Epithelial cell of proximal tubule (primary cell): ENCODE results near the gene DNM1. TPM values are rescaled to one million over a fixed set of nuclear protein-coding genes. Genes with fewer than 3 reads are reported as not detected.
A peak's percentile ranks its signal among the peaks of the same experiment; 100 is the strongest.
"Not testable (repeated sequence)": the region's sequence is repeated elsewhere in the genome, so short reads cannot be mapped to it uniquely, and the experiment has no call there.

Experiments used
- DNase-seq: peaks from one replicate; pipeline ENCODE4 v3.0.0-alpha.2; 2011; ENCODE audit warnings: low read depth
- H3K4me3 ChIP-seq: 2 replicates; pipeline ENCODE4 v1.5.1; 2011; ENCODE audit warnings: low read depth, mild to moderate bottlenecking, low read length
- total RNA-seq: library from RNA; depleted of rRNA; stranded (reverse); fragments of >200 nt; gene quantifications from 2 replicates; pipeline ENCODE4 v1.2.3, GENCODE V29; 2015
- TF ChIP-seq, protein P1 (sequence below): conservative IDR thresholded peaks from 2 replicates; pipeline ENCODE4 v1.5.1; 2012; ENCODE audit warnings: low read depth, mild to moderate bottlenecking, low read length

DNM1 gene
- total RNA-seq, 1 donor from 2014 or later, result 16.7 TPM

DNA sequence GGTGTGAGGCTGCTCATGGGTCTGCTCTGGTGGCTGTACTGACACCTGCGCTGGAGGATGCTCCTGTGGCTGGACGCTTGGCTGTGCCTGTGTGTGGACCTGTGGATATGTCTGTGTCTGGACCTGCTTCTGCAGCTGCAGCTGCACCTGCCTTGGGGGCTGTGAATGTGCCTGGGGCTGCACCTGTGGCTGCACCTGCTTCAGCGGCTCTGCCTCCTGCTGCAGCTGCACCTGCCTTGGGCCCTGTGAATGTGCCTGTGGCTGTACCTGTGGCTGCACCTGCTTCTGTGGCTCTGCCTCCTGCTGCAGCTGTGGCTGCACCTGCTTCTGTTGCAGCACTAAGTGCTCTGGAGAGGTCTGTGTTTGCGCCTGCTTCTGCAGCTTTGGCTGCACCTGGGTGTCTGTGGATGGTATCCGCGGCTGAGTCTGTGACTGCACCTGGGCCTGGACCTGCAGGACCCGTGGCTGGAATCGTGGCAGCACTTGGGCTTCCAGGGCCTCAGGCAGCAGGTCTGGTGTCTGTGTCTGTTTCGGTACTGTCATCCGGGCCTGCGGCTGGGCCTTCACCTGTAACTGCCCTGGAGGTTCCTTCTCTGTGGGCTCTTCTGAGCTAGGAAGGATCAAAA, 24.3 kb upstream of the DNM1 start:
- no peak for DNase-seq
- H3K4me3 ChIP-seq, result no peak overlapping the region

DNA sequence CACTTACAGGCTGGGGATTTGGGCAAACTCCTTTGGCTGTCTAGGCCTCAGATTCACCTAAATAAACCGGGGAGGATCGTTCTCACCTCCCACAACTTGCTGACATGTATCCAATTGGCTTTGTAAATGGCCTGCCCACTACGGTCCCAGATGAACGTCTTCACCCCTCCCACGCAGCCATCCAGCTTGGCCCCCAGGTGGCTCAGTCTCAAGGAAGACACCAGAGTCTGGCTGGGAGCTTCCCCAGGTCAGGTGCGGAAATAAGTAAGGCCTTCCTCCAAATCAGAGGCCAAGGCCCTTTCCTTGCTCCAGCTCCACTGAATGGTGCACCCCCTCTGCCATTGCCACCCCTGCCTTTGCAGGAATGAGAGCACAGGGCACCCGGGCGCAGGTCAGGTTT, 23.2 kb upstream of the DNM1 start:
- H3K4me3 ChIP-seq, result no peak overlapping the region
- TF ChIP-seq, protein P1, sequence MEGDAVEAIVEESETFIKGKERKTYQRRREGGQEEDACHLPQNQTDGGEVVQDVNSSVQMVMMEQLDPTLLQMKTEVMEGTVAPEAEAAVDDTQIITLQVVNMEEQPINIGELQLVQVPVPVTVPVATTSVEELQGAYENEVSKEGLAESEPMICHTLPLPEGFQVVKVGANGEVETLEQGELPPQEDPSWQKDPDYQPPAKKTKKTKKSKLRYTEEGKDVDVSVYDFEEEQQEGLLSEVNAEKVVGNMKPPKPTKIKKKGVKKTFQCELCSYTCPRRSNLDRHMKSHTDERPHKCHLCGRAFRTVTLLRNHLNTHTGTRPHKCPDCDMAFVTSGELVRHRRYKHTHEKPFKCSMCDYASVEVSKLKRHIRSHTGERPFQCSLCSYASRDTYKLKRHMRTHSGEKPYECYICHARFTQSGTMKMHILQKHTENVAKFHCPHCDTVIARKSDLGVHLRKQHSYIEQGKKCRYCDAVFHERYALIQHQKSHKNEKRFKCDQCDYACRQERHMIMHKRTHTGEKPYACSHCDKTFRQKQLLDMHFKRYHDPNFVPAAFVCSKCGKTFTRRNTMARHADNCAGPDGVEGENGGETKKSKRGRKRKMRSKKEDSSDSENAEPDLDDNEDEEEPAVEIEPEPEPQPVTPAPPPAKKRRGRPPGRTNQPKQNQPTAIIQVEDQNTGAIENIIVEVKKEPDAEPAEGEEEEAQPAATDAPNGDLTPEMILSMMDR, result no peak
- DNase-seq, result no peak

More for the DNA sequence above, 24.3 kb upstream of the DNM1 start:
- TF ChIP-seq, protein P1, result no peak

DNA sequence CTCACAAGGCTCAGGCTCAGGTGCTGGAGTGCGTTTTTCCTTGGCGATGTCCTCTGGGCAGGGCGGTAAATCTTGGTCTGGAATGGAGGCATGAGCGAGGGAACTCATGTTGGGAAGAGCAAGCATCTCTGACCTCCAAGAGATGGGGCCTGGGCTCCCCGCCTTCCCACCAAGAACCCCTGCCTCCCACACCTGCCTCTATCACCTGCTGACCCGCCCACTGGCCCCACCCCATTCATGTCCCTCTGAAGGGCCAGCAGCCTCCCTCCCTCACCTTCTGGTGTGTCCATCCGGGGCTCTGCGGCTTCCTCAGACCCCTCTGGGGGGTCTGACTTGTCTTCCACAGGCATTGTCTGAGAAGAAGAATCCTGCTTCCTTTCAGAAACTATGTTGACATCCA, 22.7 kb upstream of the DNM1 start:
- no peak overlapping the region for H3K4me3 ChIP-seq
- no peak for DNase-seq
- TF ChIP-seq, protein P1, result no peak

DNA sequence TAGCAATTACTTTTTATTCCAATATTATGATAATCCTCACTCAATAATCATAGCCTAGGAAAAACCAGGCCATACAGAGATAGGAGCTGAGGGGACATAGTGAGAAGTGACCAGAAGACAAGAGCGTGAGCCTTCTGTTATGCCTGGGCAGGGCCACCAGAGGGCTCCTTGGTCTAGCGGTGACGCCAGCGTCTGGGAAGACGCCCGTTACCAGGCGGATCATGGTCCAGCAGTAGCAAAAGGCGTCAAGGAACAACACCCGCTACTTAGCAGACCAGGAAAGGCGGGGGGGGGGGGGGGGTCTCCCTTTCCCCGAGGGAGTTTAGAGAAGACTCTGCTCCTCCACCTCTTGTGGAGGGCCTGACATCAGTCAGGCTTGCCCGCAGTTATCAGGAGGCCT, 21.7 kb upstream of the DNM1 start:
- TF ChIP-seq, protein P1, result peak; percentile 40
- H3K4me3 ChIP-seq, DNase-seq: not testable (repeated sequence)

DNA sequence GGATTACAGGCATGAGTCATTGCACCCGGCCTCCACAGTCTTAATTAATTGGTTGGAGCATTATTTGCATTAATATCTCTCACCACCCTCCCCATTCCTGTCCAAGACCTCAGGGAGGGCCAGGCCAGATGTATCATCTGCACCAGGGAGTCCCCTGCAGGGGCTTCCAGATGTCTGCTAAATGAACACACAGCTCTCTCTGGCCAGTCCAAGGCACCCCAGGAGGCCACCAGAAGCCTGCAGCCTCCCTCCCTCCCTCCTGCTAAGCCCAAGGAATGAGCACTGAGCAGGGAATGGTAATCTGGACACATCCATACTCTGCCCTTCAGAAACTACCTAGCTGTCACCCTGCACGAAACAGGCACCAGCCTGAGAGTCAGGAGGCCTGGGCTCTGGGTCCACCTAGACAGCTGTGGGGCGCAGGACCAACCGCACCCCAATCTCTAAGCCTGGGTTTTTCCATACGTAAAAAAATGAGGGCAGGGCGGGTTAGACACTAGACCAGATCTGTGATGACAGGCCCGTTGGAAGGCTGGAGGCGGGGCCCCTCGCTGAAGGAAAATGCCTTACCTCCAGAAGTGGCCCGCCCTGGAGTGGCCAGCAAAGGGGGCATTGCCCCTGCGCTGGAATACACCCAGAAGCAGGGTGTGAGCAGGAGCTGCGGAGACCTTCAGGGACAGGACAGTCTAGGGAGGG, 20.1 kb upstream of the DNM1 start:
- no peak for DNase-seq
- H3K4me3 ChIP-seq, result no peak overlapping the region
- TF ChIP-seq, protein P1, result no peak

DNA sequence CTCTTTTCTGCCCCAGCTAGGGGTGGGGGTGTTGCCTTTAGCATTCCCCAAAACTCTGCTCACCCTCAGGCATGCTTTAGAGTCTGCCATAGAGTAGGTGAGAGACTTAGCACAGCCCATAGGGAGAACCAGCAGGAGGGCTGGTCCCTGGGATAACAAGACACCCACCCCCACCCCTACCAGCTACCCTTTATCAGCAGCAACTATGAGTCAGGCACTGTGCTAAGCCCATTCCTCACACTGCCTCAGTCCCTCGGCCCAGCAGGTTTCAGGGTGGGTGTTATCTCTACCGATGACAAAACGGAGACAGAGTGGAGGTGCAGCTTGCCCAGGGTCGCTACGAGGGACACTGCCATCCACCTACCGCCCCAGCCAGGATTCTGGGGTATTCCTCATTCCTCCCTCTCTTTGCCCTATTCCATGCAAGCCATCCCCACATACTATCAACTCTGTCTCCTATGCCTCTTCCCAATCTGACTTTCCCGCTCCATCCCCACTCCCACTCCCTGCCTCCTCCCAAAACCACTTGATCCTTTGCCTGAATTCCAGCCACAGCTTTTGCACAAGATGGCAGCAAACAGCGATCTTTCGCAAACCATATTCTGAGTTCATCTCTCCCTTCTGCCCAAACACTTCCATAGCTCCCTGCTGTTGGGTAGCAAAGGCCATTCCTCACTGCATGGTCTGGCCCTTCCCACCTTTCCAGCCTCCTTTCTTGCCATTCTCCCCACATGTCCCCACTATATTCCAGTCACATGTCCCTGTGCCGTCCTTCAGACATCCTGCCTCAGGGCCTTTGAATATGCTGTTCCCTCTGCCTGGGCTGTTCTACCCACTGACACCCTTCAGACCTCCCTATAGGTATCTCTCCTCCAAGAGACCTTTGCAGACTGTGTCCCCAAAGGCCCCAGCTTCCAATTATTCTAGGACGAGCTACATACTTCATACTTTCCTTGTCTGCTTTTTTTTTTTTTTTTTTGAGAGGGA, 16.9 kb upstream of the DNM1 start:
- no peak overlapping the region for H3K4me3 ChIP-seq
- TF ChIP-seq, protein P1, result no peak

More for the DNA sequence above, 16.9 kb upstream of the DNM1 start:
- DNase-seq, result no peak
